GM12873 (cell line): ENCODE results near the gene UNCX.

Experiments
- CTCF ChIP-seq: IDR thresholded peaks from 2 replicates; pipeline ENCODE4 v1.5.1; 2012; ENCODE audit warnings: low read depth, mild to moderate bottlenecking, moderate library complexity, low read length, control low read depth; ENCODE audit not compliant: insufficient read depth; ENCODE audit errors: missing control alignments

The UNCX gene

GRCh38 chr7:1250901-1251300 is 18.2 kb downstream of the UNCX start:
- no peak for TF ChIP-seq CTCF

- no peak for TF ChIP-seq CTCF
Observed at GRCh38 chr7:1251796-1252539, 19.3 kb downstream of the UNCX start.

GRCh38 chr7:1252540-1253090 is 19.9 kb downstream of the UNCX start:
- no peak for TF ChIP-seq CTCF

GRCh38 chr7:1253681-1254181 is 21.1 kb downstream of the UNCX start:
- no peak for TF ChIP-seq CTCF

- TF ChIP-seq CTCF: no peak
Observed at GRCh38 chr7:1254281-1255079, 21.8 kb downstream of the UNCX start.

GRCh38 chr7:1255080-1255816 is 22.6 kb downstream of the UNCX start:
- no peak for TF ChIP-seq CTCF
